Measurements from ENCODE around the gene PBXIP1. TPM values are rescaled to one million over a fixed set of nuclear protein-coding genes. Genes with fewer than 3 reads are reported as not detected.
A peak's percentile ranks its signal among the peaks of the same experiment; 100 is the strongest.

The PBXIP1 gene
- total and polyA plus RNA-seq, 2 of the 13 experiments (the other 11 are each of a cell fraction or from before 2014, with no cell fraction given) = 16.3 to 31.9 TPM

- no peak for TF ChIP-seq SOX6 (IDR thresholded peaks at IDR 0.05)
- TF ChIP-seq SOX6 (CRISPR knock-in tag; IDR thresholded peaks at IDR 0.05) = 0 out of 2 replicates have a peak, but pooled peaks have one; percentile 13
- 0 out of 2 replicates have a peak, but pooled peaks have one; percentile 51 for TF ChIP-seq ZNF792 (CRISPR knock-in tag; IDR thresholded peaks at IDR 0.05)
- TF ChIP-seq ZIK1 (CRISPR knock-in tag; IDR thresholded peaks at IDR 0.05; ENCODE audit: borderline replicate concordance, low read depth) = 0 out of 2 replicates have a peak, but pooled peaks have one; percentile 30
- TF ChIP-seq NPAS2 (CRISPR knock-in tag; IDR thresholded peaks at IDR 0.05; ENCODE audit: borderline replicate concordance) = no peak
- peak; percentile 28; the same call in 1 of the 2 replicates for TF ChIP-seq NR2F2 (IDR thresholded peaks at IDR 0.05; ENCODE audit: borderline replicate concordance, low read depth)
- no peak for TF ChIP-seq NFYB (CRISPR knock-in tag; IDR thresholded peaks at IDR 0.05)
- peak; percentile 73 for TF ChIP-seq ZNF687 (CRISPR knock-in tag; IDR thresholded peaks at IDR 0.05)
- 0 out of 2 replicates have a peak, but pooled peaks have one; percentile 13 for TF ChIP-seq RFXAP (CRISPR knock-in tag; IDR thresholded peaks at IDR 0.05; ENCODE audit: borderline replicate concordance)
- TF ChIP-seq SP1 (IDR thresholded peaks at IDR 0.05) = no peak
- peak; percentile 1; the same call in 1 of the 2 replicates for TF ChIP-seq SP1 (CRISPR knock-in tag; IDR thresholded peaks at IDR 0.05)
- TF ChIP-seq MEIS2 (CRISPR knock-in tag; IDR thresholded peaks at IDR 0.05) = no peak
- TF ChIP-seq THRA (CRISPR knock-in tag; IDR thresholded peaks at IDR 0.05; ENCODE audit: borderline replicate concordance) = peak; percentile 34; the same call in 1 of the 2 replicates
- peak; percentile 80 to 81 for TF ChIP-seq POLR2A (IDR thresholded peaks at IDR 0.05; ENCODE audit: insufficient read depth in 1 of 2, low read depth in 2 of 2, low read length in 2 of 2)
- TF ChIP-seq ZNF616 (CRISPR knock-in tag; IDR thresholded peaks at IDR 0.05; ENCODE audit: low read depth) = peak; percentile 5; the same call in 1 of the 2 replicates
- TF ChIP-seq TFE3 (CRISPR knock-in tag; IDR thresholded peaks at IDR 0.05) = 0 out of 2 replicates have a peak, but pooled peaks have one; percentile 13
- peak; percentile 52; the same call in 1 of the 2 replicates for TF ChIP-seq KMT2A (CRISPR knock-in tag; IDR thresholded peaks at IDR 0.05)
- TF ChIP-seq KLF9 (CRISPR knock-in tag; IDR thresholded peaks at IDR 0.05; ENCODE audit: low read depth) = peak; percentile 92
- TF ChIP-seq ZNF232 (CRISPR knock-in tag; IDR thresholded peaks at IDR 0.05; ENCODE audit: borderline replicate concordance) = no peak; the same call in 1 of the 2 replicates
- 0 out of 2 replicates have a peak, but pooled peaks have one; percentile 4 for TF ChIP-seq FOXP4 (CRISPR knock-in tag; IDR thresholded peaks at IDR 0.05)
- peak; percentile 62; the same call in 1 of the 2 replicates for TF ChIP-seq NRL (CRISPR knock-in tag; IDR thresholded peaks at IDR 0.05; ENCODE audit: borderline replicate concordance)
Measured at GRCh38 chr1:154974808-154975408, 19.0 kb upstream of the PBXIP1 start (continued).
